Brain microvascular endothelial cell (primary cell): Measurements from ENCODE around the gene SCRN1.

Source experiments
- DNase-seq: peaks from one replicate; pipeline ENCODE4 v3.0.0-alpha.2; 2020
- H3K27ac ChIP-seq: fragments of 250-450 bp; sonication (Bioruptor Pico); 2 replicates; pipeline ENCODE4 v1.5.1; 2020; ENCODE audit warnings: mild to moderate bottlenecking, moderate library complexity
- H3K27me3 ChIP-seq: fragments of 250-450 bp; sonication (Bioruptor Pico); replicated peaks from 2 replicates; pipeline ENCODE4 v1.5.1; 2020; ENCODE audit warnings: mild to moderate bottlenecking
- H3K36me3 ChIP-seq: fragments of 250-450 bp; sonication (Bioruptor Pico); replicated peaks from 2 replicates; pipeline ENCODE4 v1.5.1; 2020; ENCODE audit warnings: mild to moderate bottlenecking
- H3K4me3 ChIP-seq: 2 replicates; pipeline ENCODE4 v1.5.1; 2011; ENCODE audit warnings: low read depth, mild to moderate bottlenecking, control low read depth, low read length, moderate library complexity
- CTCF ChIP-seq: IDR thresholded peaks from 2 replicates; pipeline ENCODE4 v1.5.1; 2011; ENCODE audit warnings: low read depth, mild to moderate bottlenecking, moderate library complexity, low read length, control low read depth, inconsistent platforms; ENCODE audit errors: missing control alignments
- in situ Hi-C: cut with HindIII; loops from 2 replicates; pipeline ENCODE4 v1.10.0; 2017; ENCODE audit warnings: low sequenced_read_pairs, low pct_ligation_motif_present

The SCRN1 gene

GRCh38 chr7:30001998-30002397 is 12.4 kb upstream of the SCRN1 start:
- no peaks in the 10 kb centered on the region for H3K36me3 ChIP-seq
- DNase-seq, result no peak
- in situ Hi-C loops, result no loop called here

GRCh38 chr7:29998489-29998888 is 8.9 kb upstream of the SCRN1 start:
- TF ChIP-seq CTCF, result no peak
- in situ Hi-C loops, result no loop called here
- H3K27me3 ChIP-seq, result no peaks in the 10 kb centered on the region

More at GRCh38 chr7:30001998-30002397, 12.4 kb upstream of the SCRN1 start:
- H3K4me3 ChIP-seq, result no peak overlapping the region
- H3K27me3 ChIP-seq, result no peaks in the 10 kb centered on the region
- TF ChIP-seq CTCF, result no peak
- H3K27ac ChIP-seq, result no peak overlapping the region

GRCh38 chr7:29996321-29996720 is 6.7 kb upstream of the SCRN1 start:
- TF ChIP-seq CTCF, result no peak
- in situ Hi-C loops, result no loop called here
- H3K27me3 ChIP-seq, result no peaks in the 10 kb centered on the region

More at GRCh38 chr7:29998489-29998888, 8.9 kb upstream of the SCRN1 start:
- no peak for DNase-seq
- no peak overlapping the region for H3K27ac ChIP-seq
- H3K4me3 ChIP-seq, result no peak overlapping the region
- H3K36me3 ChIP-seq, result no peaks in the 10 kb centered on the region

GRCh38 chr7:29995652-29996051 is 6.1 kb upstream of the SCRN1 start:
- no peak for TF ChIP-seq CTCF
- H3K27me3 ChIP-seq, result no peaks in the 10 kb centered on the region
- in situ Hi-C loops, result no loop called here
- H3K4me3 ChIP-seq, result no peak overlapping the region
- no peaks in the 10 kb centered on the region for H3K36me3 ChIP-seq
- DNase-seq, result no peak
- no peak overlapping the region for H3K27ac ChIP-seq

More at GRCh38 chr7:29996321-29996720, 6.7 kb upstream of the SCRN1 start:
- Histone ChIP-seq H3K27ac (no peak overlapping the region), H3K4me3 (no peak overlapping the region), H3K36me3 (no peaks in the 10 kb centered on the region)
- DNase-seq, result no peak

GRCh38 chr7:29993140-29993539 is 3.5 kb upstream of the SCRN1 start:
- no peak for TF ChIP-seq CTCF
- no peak overlapping the region for H3K27ac ChIP-seq
- no peak overlapping the region for H3K4me3 ChIP-seq
- H3K27me3 ChIP-seq, result no peaks in the 10 kb centered on the region
- H3K36me3 ChIP-seq, result no peaks in the 10 kb centered on the region
- DNase-seq, result no peak
- in situ Hi-C loops, result no loop called here

- no peaks in the 10 kb centered on the region for H3K36me3 ChIP-seq
- in situ Hi-C loops, result no loop called here
- H3K27me3 ChIP-seq, result no peaks in the 10 kb centered on the region
- DNase-seq, result no peak
- no peak overlapping the region for H3K4me3 ChIP-seq
- TF ChIP-seq CTCF, result no peak
- no peak overlapping the region for H3K27ac ChIP-seq
These were observed 2.3 kb upstream of the SCRN1 start for GRCh38 chr7:29991937-29992336.
